Right lobe of liver (tissue), 4 donors: ENCODE measurements around the gene IER5.

Experiments used
- CTCF ChIP-seq, 4 donors: fragments of 200-600 bp in 3 of 4; fragments of 450-650 bp in 1 of 4; IDR thresholded peaks; one replicate each; pipeline versions ENCODE4 v1.5.1 to v1.8.0; 2016 to 2022; ENCODE audit warnings: antibody characterized with exemption in 4 of 4, mild to moderate bottlenecking in 2 of 4
- POLR2A ChIP-seq: fragments of 450-650 bp; IDR thresholded peaks from one replicate; pipeline ENCODE4 v1.6.1; 2017; ENCODE audit warnings: antibody characterized with exemption, mild to moderate bottlenecking
- donor health status: DM: no; HTN: no; CAD: no.
- donor health status: DM: no; HTN: no; CAD: no.
- donor health status: DM: no; HTN: yes; CAD: no.

- TF ChIP-seq CTCF (IDR thresholded peaks at IDR 0.05), result no peak
- no peak for TF ChIP-seq POLR2A
Observed at GRCh38 chr1:181061891-181062835, 26.3 kb upstream of the IER5 start.
